ENCODE measurements around the gene DDX31. TPM values are rescaled to one million over a fixed set of nuclear protein-coding genes. Genes with fewer than 3 reads are reported as not detected.

DDX31 gene
- total and polyA plus RNA-seq, 8 donors, result 4.9 to 17.0 (median 7.7) TPM

DNA sequence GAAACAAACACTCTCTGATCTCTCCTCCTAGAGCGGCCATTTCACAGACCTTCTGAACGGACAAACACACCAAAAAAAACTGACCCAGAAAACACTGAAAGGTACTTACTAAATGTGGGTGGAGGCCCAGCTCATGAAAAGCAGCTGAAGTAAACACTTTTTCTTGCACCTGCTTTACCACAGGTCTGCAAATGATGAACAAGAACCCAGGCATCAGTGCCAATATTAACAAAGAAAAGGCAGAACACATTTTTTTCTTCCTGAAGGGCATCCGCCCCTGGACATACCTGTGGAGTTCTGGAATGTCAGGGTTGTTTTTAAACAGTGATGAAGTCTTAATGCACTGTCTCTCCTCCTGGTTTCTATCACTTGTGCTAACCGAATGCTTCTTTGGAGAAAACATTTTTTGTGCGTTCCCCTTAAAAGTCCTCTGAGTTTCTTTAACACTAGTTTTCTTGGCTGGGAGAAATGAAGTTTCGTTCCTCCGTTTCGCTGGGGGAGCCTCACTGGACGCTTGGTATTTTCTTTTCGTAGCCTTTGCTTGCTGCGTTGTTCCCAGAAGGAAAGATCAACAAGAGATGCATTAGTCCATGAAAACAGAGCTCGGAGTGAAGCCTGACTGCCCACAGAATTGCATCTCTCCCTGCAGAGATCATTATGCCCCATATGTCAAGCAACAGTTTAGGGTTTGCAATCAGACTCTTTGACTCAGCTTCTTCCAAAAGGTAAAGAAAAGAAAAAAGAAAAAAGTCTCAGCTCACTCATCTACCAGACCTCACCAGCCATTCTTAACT, 7.4 kb downstream of the DDX31 start:
- peaks cover 0 to 35% (median 4%) of the 10 kb centered on the region in 3 donors for H3K36me3 ChIP-seq
- TF ChIP-seq CTCF (IDR thresholded peaks at IDR 0.05), result no peak
- H3K4me1 ChIP-seq, result no peaks in the 10 kb centered on the region
- H3K27ac ChIP-seq, result no peak overlapping the region
- no peak for DNase-seq
- 76 to 83% methylated on average over 12 of the region's 12 CpGs for WGBS, 2 donors
- intact Hi-C loops (cut with DNase I), result no loop called here
- H3K27me3 ChIP-seq, result no peaks in the 10 kb centered on the region
- no peaks in the 10 kb centered on the region for H3K9me3 ChIP-seq
- H3K4me3 ChIP-seq, result no peak overlapping the region
- FAIRE-seq, result no peak
- ATAC-seq, result peak in 1 of 4 donors; percentile 60

DNA sequence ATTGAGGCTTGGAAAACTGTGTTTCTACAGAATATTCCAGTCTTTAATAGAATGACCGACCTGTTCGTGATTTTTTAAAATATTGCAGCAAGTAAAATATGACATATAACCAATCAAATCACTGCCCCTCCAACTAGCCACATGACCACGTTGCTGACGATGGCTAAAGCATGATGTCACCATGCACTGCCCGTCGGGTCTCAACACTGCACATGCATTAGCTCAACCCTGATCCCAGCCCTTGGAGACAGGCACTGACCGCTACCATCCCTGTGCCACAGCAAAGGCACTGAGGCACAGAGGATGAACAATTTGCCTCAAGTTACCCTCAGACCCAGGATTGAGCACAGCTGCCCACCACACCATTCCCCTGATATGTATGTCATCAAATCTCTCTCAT, 13.5 kb downstream of the DDX31 start:
- H3K27ac ChIP-seq, result no peak overlapping the region
- FAIRE-seq, result no peak

DNA sequence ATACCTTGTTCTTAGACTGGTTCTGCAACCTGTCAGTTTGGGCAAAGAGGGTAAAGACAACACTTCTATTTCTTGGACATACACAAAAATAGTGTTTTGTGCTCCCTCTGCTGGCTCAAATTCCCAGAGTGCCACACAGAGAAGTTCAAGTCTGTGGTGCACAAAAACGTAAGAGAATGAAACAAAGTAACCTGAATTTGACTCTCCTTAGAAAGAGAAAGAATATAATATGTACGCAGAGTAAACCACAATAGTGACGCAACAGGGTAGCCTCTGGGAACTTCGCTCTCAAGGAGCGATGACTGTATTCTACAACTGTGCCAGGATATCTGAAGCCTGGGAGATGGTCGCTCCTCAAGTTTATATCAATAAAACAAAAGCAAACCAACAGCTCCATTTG, 18.5 kb downstream of the DDX31 start:
- peak in 2 of 4 donors; percentile 0 to 13 for TF ChIP-seq CTCF (IDR thresholded peaks at IDR 0.05)
- peak in 1 of 6 donors; percentile 21 for DNase-seq
- Histone ChIP-seq H3K4me1 (no peaks in the 10 kb centered on the region), H3K36me3 (peaks cover 0 to 17% (median 3%) of the 10 kb centered on the region in 3 donors), H3K27me3 (no peaks in the 10 kb centered on the region), H3K27ac (no peak overlapping the region), H3K9me3 (no peaks in the 10 kb centered on the region), H3K4me3 (no peak overlapping the region)
- no peak for FAIRE-seq
- WGBS, 2 donors, result 70 to 91% methylated on average over 6 of the region's 6 CpGs
- intact Hi-C loops (cut with DNase I), result no loop called here
- ATAC-seq, result peak in 3 of 4 donors; percentile 65 to 88 (median 77)

More for the DNA sequence above, 13.5 kb downstream of the DDX31 start:
- Histone ChIP-seq H3K27me3 (no peaks in the 10 kb centered on the region), H3K9me3 (no peaks in the 10 kb centered on the region), H3K4me3 (no peak overlapping the region), H3K36me3 (peaks cover 0 to 39% (median 4%) of the 10 kb centered on the region in 3 donors), H3K4me1 (no peaks in the 10 kb centered on the region)
- ATAC-seq, result no peak
- WGBS, 2 donors, result 84 to 94% methylated on average over 7 of the region's 7 CpGs
- no peak for DNase-seq
- TF ChIP-seq CTCF (IDR thresholded peaks at IDR 0.05), result no peak
- intact Hi-C loops (cut with DNase I), result no loop called here

DNA sequence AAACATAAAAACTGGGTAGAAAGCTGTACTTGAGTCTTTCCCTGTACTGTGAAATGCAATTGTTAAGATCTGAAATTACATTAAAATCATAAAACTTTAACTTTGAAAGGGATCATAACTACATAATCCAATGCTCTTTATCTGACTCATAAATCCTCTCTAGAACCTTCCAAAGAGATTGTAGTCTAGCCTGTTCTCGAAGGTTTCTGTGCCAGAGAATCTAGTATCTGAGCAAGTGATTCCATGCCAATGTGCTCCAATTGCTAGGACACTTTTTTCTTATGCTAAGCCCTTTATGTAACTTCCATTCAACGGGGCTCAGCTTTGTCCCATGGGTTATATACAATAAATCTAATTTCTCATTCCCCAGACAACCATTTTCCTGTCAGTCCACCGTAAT, 21.1 kb downstream of the DDX31 start:
- Histone ChIP-seq H3K36me3 (peaks cover 0 to 27% (median 3%) of the 10 kb centered on the region in 3 donors), H3K9me3 (no peaks in the 10 kb centered on the region), H3K4me3 (no peak overlapping the region), H3K27ac (no peak overlapping the region), H3K4me1 (no peaks in the 10 kb centered on the region), H3K27me3 (no peaks in the 10 kb centered on the region)
- no peak for DNase-seq
- no peak for ATAC-seq
- TF ChIP-seq CTCF (IDR thresholded peaks at IDR 0.05), result no peak
- WGBS, 2 donors, result 84 to 85% methylated on average over 3 of the region's 3 CpGs
- intact Hi-C loops (cut with DNase I), result no loop called here
- no peak for FAIRE-seq

- H3K36me3 ChIP-seq, result peaks cover 0 to 27% (median 3%) of the 10 kb centered on the region in 3 donors
- ATAC-seq, result no peak
- intact Hi-C loops (cut with DNase I), result no loop called here
- 86 to 95% methylated on average over 7 of the region's 7 CpGs for WGBS, 2 donors
- no peaks in the 10 kb centered on the region for H3K27me3 ChIP-seq
- no peak overlapping the region for H3K27ac ChIP-seq
- no peak for FAIRE-seq
- no peak for DNase-seq
- TF ChIP-seq CTCF (IDR thresholded peaks at IDR 0.05), result no peak
- no peaks in the 10 kb centered on the region for H3K9me3 ChIP-seq
- H3K4me1 ChIP-seq, result no peaks in the 10 kb centered on the region
- H3K4me3 ChIP-seq, result no peak overlapping the region
These were observed 21.5 kb downstream of the DDX31 start for GRCh38 chr9:132648283-132648682.

Measured in pancreas (tissue), 10 donors.